CD1c-positive myeloid dendritic cell (primary cell): ENCODE data around the gene POLQ.
A peak's percentile ranks its signal among the peaks of the same experiment; 100 is the strongest.
"Not testable (repeated sequence)": the region's sequence is repeated elsewhere in the genome, so short reads cannot be mapped to it uniquely, and the experiment has no call there.

Experiments used
- DNase-seq: peaks from one replicate; pipeline ENCODE4 v3.0.0-alpha.2; 2016; ENCODE audit errors: extremely low spot score

Gene POLQ

DNA sequence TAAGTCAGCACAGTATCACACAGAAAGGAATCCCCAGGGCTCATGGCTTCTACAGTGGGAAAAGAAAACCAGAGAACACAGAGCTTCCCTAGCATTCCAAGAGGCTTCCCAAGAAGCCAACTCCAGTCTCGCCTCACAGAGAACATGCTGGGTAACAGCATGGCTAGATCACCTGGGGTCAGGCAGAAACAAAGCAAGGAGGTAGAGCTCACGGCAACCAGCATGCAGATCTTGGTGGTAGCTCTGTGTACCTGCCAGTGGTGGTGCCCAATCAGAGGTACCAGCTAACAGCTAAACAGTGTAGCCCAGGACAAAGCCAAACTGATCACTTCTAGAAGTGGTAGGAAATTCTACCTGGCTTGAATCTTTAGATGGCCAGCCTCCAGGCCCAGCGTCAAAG, 31.3 kb downstream of the POLQ start:
- no peak for DNase-seq

DNA sequence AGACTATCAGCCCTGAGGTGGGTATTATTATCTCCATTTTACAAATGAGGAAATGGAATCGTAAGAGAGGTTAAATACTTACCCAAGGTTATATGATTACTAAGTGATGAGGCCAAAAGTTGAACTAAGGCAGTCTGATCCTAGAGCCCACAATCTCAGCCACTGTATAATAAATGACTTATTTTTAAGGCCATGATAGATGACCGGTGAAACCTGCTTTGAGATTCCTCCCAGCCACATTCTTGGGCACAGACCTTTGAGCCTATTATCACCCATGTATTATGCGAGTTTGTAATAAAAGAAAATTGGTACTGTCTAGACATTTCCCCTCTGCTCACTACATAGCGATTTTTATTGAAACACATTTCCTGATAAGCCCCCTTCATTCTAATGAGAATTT, 37.4 kb downstream of the POLQ start:
- no peak for DNase-seq

DNA sequence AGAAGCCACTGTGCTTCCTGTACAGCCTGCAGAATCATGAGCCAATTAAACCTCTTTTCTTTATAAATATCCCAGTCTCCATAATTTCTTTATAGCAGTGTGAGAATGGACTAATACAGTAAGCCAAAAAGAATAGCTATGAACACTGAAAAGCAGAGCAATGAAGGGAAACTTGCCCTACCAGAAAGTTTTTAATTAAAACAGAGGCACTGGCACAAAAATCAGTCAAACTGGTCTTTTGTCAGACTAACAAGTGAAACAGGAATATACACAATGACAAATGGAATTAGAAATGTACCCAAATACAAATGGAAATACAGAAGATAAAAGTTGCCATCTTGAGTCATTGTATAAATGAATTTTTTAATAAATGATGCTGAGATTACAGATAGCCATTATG, 40.5 kb downstream of the POLQ start:
- DNase-seq: no peak

DNA sequence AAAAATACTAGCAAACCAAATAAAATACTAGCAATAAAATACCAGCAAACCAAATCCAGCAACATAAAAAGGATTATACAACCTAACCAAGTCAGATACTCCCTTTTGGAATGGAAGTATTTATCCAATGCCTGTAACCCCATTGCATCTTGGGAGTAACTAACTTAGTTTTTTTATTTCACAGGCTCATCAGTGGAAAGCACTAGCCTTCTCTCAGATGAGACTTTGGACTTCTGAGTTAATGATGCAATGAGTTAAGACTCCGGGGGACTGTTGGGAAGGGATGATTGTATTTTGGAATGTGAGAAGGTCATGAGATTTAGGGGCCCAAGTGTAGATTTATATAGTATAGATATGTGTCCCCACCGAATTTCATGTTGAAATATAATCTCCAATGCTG, 41.2 kb downstream of the POLQ start:
- no peak for DNase-seq

DNA sequence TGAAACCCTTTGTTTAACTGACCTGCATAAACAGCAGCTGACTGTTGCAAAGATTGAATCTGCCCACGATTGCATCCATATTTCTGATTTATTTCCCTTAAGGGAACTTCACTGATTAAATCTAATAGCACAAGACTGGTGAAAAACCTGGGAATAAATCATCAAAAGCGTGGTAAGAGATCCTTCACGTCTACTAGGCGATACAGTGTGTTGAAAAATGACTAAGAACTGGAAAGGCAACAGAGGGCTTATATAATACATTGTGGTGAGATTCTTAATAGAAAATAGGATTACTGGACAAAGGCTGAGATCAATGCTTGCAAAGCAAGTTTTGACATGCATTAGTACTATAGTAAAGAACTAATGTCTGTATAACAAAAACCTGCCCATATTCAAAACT, 49.0 kb downstream of the POLQ start:
- no peak for DNase-seq

DNA sequence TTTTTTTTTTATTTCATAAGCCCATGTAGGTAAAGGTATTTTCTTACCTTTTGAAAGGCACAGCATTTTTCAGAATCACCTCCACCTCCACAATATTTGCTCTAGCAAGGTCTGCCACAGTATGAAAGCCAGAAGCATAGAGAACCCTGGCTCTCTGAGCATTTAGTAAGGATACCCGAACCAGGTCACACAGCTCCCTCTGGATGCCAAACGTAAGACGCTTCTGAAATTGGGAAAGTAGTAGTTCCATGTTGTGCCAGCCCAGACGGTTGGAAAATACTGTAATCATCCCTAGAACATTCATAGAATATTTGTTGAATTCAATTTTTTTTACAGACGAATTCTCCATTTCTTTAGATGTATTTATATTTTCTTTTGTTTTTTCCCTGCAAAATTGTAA, 52.4 kb downstream of the POLQ start:
- no peak for DNase-seq

DNA sequence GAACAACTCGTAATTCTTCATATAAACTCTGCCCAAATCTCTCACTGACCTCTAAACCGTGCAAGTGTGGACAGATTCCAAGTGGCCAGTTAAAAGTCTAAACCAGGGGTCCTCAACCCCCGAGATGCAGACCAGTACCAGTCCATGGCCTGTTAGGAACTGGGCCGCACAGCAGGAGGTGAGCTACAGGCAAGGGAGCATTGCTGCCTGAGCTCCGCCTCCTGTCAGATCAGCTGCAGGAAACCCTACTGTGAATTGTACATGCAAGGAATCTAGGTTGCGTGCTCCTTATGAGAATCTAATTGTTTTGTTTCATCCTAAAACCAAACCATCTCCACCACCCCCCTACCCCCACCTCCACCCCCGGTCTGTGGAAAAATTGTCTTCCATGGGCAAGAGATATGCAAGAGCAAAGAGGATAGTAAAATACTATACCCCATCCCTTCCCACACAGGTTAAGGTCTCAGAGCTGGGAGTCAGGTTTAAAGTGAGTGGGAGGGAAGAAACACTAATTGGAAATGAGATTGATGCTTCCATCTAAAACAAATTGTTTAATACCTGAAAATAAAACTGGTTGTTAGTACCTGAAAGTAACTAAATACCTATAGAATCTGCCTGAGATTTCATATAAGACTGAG, 54.0 kb downstream of the POLQ start:
- DNase-seq: no peak

DNA sequence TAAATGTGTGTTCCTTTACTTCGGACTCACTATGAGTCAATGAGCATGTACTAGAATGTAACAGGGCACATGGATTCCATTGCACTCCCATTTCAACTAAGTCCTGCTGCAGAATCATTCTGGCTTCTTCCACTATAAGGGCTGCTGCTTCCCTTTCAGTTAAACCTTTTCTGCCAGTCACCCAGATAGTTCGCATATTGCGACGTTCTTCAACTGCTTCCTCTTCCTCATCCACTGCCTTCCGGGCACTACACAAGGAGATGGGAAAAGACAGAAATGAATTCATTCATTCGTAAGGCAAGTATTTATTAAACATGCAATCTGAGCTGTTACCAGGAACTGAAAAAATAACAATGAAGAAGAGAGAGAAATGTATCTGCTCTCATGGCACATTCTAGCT, 55.6 kb downstream of the POLQ start:
- no peak for DNase-seq

DNA sequence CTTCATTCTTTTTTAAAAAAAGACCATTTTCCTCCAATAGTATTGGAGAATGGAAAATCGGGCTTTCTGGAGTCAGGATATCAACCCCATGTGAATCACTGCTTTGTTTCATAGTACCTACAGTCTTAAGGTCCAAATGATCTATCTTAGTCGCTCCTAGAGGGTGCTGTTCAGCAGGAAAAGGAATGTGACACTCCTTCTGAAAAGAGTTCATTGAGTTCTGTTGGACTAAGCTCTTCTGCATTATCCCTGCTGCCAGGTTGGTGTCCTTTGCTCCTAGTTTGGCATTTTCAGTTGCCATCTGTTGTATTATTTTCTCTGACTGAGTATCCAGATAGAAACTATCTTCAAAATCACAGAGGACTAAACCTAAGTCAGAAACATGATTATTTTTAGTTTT, 57.2 kb downstream of the POLQ start:
- DNase-seq: no peak

DNA sequence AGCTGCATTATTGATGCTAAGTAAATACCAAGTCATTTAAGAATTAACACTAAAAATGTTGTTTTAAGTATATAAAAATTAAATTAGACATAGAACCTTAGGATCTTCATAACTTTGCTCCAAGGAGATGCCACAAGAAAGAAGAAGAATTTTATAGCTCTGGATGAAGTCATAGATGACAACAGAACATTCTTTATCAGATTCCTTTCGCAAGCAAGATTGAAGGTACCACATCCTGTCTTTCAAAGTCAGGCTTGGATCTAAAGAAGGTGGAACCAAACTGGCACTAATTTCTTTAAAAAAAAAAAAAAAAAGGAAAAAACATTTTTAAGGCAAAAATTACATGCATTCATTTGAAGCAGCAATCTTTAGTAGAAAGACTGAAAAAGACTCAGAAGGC, 62.5 kb downstream of the POLQ start:
- DNase-seq: no peak

DNA sequence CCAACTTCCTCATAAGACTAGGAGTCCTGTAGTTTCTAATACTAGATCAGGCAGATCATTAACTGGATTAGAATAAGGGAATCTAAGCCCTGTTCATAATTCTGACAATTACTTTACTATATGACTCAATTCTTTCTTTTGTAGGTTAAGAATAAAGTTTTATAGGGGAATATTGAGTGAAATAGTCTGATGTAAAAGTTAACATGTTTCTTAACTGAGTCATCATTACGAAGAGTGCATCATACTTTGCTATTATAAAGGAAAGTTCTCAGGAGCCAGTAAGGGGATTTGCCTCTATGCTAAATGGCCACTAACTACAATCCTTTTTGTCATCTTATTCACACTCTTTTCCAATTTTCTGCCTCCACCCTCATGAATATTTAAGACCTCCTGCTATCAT, 63.1 kb downstream of the POLQ start:
- no peak for DNase-seq

DNA sequence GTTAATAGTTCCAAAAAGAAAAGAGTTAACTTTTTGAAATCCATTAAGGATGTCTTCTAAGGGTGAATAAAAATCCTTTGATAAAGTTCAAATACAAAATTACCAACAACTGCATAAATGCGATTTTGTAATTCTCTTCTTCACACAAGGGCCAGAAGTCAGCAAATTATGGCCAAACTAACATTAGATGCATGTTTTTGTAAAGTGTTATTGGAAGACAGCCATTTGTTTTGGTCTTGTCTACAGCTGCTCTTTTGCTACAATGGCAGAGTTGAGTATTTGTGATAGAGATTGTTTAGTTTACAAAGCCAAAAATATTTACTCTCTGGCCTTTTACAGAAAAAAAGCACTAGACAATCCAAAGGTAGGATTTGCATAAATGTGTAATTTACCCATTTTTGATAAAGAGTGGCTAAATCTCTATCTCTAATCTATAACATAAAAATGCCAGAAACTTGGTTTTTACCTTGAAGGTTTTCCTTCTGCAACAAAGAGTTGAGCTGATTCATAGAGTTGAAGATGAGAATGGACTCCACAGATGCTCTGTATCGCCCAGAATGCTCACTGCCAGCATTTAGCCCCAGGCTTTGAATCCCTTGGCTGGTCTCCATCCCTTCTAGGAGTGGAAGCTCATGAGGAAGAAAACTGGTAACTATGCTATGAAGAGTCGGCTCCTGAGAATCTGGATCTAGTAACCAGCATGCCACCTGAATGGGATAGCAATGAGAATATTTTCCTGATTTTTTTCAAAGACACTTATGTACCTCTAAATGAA, 64.5 kb downstream of the POLQ start:
- DNase-seq: no peak

DNA sequence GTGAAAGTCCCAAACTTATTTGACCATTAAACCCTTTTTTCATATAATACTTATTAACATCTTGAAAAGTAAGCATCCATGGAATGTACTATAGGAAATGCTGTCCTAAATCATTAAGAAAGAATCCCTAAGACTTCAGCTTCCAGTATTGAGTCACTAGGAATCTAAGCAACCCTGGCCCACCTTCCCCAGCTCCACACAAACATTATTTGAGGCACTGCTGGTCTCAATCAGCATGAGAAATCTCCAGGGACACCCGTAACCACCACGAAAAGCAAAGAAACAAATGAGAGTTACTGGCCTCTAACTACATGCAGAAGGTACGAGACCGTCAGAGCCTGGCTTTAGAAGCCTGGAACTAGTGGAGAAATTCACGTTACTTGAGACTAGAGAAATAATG, 68.2 kb downstream of the POLQ start:
- no peak for DNase-seq

DNA sequence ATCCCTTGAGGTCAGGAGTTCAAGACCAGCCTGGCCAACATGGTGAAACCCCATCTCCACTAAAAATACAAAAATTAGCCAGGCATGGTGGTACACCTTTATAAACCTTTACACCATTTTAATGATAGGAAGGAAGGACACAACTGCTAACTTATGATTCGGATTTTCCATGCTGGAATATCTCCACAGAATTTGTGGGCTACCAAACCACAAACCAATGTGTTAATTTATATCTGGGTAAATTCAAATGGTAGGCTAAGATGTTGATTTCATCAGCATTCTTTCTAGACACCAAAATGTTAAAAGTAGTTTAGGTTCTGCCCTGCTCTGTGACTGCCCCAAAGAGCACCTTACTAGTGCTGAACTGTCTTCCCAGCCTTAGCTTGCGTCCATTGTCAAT, 72.8 kb downstream of the POLQ start:
- no peak for DNase-seq

DNA sequence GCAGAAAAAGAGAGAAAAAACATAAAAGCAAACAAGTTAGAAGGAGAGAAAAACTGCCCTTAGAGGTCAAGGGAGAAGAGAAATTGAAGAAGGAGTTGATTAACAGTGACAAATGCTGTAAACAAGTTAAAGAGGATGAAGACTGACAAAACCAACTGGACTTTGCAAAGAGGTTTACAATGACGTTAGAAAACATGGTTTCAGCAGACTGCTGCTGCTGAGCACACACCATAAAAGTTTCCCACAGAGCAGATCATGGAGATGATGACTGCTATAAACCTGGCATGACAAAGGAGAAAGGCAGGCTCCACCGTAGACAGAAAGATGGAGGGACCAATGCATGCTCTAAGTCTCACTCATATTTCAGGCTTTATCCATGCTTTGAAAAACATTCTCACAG, 78.7 kb downstream of the POLQ start:
- no peak for DNase-seq

DNA sequence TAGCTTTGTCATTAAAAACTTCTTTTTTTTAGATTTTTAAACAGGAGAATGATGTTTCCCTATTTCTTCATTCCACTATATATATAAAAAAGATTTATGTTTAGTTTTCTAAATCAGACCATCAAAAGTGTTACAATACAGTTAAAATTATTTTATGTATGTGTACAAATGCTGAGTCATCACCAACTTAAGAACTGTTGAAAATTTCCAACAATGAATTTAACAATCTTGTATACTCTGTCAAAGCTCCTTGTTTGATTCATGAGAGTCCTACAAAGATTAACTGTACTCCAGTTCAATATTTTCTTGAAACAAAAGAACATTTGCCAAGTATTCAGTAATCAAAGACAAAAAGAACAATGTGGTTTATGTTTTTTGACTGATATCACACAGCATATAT, 82.0 kb downstream of the POLQ start:
- no peak for DNase-seq

DNA sequence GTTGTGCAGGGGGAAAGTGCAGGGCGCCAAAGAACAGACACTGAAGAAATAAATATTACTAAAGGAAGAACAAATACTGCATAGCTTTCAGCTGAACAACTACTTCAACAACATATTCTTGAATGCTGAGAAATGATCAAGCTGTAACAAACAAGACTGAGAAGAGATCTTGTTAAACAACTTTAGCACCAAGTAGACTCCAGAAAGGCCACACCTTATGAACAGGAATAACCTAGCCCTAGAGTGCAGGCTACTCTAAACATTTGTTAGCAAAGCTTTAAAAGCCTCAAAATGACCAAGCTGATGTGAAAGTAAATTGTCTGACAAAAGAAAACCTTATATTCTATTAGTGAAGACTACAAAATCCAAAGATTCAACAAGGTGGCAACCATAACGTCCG, 83.2 kb downstream of the POLQ start:
- no peak for DNase-seq

DNA sequence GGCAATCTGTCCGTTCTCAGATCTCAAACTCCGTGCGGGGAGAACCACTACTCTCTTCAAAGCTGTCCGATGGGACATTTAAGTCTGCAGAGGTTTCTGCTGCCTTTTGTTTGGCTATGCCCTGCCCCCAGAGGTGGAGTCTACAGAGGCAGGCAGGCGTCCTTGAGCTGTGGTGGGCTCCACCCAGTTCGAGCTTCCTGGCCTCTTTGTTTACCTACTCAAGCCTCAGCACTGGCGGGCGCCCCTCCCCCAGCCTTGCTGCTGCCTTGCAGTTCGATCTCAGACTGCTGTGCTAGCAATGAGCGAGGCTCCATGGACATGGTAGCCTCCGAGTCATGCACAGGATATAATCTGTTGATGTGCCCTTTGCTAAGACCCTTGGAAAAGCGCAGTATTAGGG, 94.0 kb downstream of the POLQ start:
- DNase-seq: not testable (repeated sequence)

DNA sequence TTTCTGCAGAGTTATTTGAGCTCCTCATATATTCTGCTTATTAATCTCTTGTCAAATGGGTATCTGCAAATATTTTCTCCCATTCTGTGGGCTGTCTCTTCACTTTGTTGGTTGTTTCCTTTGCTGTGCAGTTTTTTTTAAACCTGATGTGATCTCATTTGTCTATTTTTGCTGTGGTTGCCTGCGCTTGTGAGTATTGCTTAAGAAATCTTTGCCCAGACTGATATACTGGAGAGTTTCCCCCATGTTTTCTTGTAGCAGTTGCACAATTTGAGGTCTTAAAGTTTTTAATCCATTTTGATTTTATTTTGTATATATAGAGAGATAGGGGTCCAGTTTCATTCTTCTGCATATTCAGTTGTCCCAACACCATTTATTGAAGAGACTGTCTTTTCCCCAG, 102.3 kb downstream of the POLQ start:
- DNase-seq: no peak

DNA sequence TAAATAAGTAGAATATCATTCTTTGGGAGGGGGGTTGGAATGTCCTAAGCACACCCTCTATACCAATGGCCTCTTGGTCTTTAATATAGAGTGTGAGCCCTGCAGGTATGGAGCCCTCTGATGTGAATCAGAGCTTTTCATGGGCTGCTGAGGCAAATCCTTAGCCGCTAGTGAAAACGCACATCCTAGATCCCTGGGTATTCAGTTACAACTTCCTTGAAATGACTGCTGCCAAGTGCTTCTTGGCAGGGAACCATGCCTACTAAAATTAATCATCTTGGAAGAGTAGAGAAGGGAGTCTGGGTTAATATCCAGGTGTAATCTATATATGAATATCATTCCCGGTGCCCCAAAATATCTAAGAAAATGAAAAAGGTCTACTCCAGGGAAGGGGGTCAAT, 109.1 kb downstream of the POLQ start:
- no peak for DNase-seq

DNA sequence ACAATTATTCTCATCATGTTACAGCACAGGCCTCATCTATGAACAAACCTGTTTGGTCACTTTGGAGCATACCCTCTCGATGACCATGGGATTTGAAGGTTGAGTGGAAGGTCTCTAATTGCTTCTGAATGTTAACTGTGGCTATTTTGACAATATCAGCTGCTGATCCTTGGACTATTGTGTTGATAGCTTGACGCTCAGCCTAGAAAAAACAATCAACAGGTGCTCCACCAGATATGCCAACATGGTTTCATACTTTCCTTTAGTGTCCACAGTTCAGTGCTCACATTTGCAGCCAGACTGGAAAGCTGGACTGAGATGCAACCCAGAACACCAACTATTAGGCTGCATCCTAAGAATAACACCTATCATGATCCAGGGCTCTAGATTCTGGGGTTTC, 109.7 kb downstream of the POLQ start:
- no peak for DNase-seq

DNA sequence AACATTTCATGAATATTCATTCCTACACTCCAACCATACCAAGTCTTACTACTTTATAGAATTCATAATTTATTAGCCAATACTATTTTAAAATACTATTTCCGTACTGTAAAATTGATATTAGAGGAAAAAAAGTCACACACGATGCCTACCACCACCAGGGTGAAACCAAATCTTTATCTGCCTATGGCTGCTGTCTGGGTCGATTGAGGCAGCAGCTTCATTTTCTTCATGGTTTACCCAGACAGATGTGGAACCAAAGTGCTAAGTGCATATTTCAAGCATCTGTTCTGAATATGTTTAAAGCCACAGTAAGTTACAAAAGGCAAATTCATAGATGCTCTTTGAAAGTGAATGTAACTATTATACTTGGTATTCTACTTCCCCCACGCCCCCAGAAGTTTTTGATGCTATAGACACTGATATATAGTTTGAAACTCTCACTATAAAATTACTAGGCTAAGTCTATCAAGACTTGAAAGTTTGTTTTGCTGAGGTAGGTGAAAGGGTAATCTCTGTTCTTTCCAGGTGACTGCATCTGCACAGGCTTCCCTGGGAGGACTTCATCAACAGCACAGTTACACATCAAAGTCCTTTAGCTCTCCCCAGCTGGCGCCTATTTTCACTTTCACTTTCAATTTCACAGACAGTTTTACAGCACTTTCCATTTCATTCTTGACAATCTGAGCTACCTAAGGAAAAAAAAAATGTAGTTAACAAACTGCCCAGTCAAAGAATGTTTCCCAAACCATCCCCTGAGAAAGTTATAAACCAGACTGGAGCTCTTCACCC, 113.9 kb downstream of the POLQ start:
- peak; percentile 58 for DNase-seq

DNA sequence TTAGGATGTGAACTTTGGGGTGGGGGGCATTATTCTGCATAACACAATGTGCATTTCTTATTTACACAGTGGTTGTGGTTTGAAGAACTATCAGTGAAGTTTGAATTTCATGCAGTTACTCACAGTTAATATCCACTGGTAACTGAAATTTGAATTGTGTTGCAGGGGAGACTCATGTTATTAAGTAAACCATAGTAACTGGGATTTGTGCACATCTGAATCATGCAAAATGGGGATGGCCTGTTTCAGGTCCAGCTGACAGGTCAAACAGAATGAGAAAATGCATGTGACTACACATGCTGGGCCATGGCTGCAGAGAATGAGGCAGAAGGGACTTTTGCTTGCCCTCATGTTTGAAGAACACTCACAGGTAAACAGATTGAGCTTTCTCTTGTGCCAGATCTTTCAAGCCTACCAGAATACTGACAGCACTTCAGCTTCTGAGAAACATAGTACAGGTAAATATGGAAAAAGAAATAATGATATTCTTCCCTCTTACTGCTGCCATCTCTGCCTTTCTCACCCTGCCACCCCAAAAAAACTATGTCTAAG, 115.0 kb downstream of the POLQ start:
- no peak for DNase-seq
